NCI-H1694 (cell line): ENCODE results near the gene NPAS3.

Source experiments
- DNase-seq: peaks from one replicate; lab custom pipeline; 2025; lab: John Stamatoyannopoulos, UW

NPAS3 gene

GRCh38 chr14:33175951-33176350 lies 237.3 kb downstream of the NPAS3 start:
- DNase-seq, result no peak

- no peak for DNase-seq
Measured at GRCh38 chr14:33184587-33184986, 245.9 kb downstream of the NPAS3 start.

- no peak for DNase-seq
Measured at GRCh38 chr14:33186656-33187055, 248.0 kb downstream of the NPAS3 start.

GRCh38 chr14:33188880-33189279 lies 250.2 kb downstream of the NPAS3 start:
- DNase-seq, result no peak

GRCh38 chr14:33191855-33192254 lies 253.2 kb downstream of the NPAS3 start:
- no peak for DNase-seq

GRCh38 chr14:33194551-33194950 lies 255.9 kb downstream of the NPAS3 start:
- no peak for DNase-seq

- DNase-seq, result no peak
Measured at GRCh38 chr14:33198684-33199083, 260.0 kb downstream of the NPAS3 start.

GRCh38 chr14:33201116-33201515 lies 262.4 kb downstream of the NPAS3 start:
- DNase-seq, result no peak

- DNase-seq, result no peak
Measured at GRCh38 chr14:33206981-33207380, 268.3 kb downstream of the NPAS3 start.

- DNase-seq, result no peak
Measured at GRCh38 chr14:33207467-33208017, 268.9 kb downstream of the NPAS3 start.

GRCh38 chr14:33210311-33210710 lies 271.6 kb downstream of the NPAS3 start:
- DNase-seq, result no peak

- DNase-seq, result no peak
Measured at GRCh38 chr14:33218026-33218425, 279.3 kb downstream of the NPAS3 start.

- DNase-seq, result no peak
Measured at GRCh38 chr14:33219957-33220356, 281.3 kb downstream of the NPAS3 start.

- peak; percentile 84 for DNase-seq
Measured at GRCh38 chr14:33229269-33229929, 290.7 kb downstream of the NPAS3 start.

- DNase-seq, result no peak
Measured at GRCh38 chr14:33230021-33230420, 291.3 kb downstream of the NPAS3 start.

GRCh38 chr14:33232031-33232430 lies 293.4 kb downstream of the NPAS3 start:
- DNase-seq, result no peak

- DNase-seq, result no peak
Measured at GRCh38 chr14:33237115-33237740, 298.5 kb downstream of the NPAS3 start.

GRCh38 chr14:33239465-33239864 lies 300.8 kb downstream of the NPAS3 start:
- DNase-seq, result no peak

GRCh38 chr14:33240466-33240865 lies 301.8 kb downstream of the NPAS3 start:
- DNase-seq, result no peak

- no peak for DNase-seq
Measured at GRCh38 chr14:33241331-33241730, 302.7 kb downstream of the NPAS3 start.

GRCh38 chr14:33249233-33249820 lies 310.6 kb downstream of the NPAS3 start:
- DNase-seq, result no peak

GRCh38 chr14:33250963-33251362 lies 312.3 kb downstream of the NPAS3 start:
- DNase-seq, result no peak

GRCh38 chr14:33254342-33254741 lies 315.7 kb downstream of the NPAS3 start:
- no peak for DNase-seq
